ENCODE measurements around the gene ARHGDIB.

The ARHGDIB gene

DNA sequence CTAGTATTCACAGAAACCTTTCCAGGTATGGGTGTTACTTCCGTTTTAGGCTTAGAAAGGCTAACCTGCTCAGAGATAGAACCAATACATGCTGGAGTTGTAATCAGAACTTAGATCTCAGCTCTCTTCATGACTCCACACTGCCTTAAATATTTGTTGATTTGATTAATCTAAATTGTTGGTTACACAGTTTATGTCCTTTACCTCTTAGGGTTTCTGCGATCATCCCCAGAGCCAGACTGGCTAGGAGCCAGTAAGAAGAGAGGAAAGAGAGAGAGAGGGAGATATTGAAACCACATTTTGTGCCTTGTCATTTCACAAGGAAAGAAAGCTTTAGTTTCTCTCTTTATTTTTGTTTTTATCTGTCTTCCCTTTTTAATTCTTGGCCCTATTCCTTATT is 58.9 kb downstream of the ARHGDIB start:
- DNase-seq (ENCODE audit: extremely low read depth in 1 of 2, low read depth in 1 of 2), result no peak

DNA sequence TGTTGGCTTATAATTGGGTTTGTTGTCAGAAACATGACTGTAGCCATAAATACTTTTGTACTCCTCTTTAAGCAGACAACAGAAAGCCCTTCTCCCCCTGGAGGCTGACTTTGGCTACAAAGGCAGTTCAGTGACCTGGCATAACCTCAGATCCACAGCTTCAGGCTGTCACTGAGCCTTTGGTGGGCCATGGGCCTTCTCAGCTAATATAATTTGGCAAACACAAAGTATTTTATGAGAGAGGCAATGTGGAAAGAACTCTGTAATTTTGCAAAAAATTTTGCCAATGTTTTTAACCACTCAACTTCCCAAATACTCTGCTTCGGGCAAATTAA is 60.2 kb downstream of the ARHGDIB start:
- no peak for DNase-seq (ENCODE audit: extremely low read depth in 1 of 2, low read depth in 1 of 2)

DNA sequence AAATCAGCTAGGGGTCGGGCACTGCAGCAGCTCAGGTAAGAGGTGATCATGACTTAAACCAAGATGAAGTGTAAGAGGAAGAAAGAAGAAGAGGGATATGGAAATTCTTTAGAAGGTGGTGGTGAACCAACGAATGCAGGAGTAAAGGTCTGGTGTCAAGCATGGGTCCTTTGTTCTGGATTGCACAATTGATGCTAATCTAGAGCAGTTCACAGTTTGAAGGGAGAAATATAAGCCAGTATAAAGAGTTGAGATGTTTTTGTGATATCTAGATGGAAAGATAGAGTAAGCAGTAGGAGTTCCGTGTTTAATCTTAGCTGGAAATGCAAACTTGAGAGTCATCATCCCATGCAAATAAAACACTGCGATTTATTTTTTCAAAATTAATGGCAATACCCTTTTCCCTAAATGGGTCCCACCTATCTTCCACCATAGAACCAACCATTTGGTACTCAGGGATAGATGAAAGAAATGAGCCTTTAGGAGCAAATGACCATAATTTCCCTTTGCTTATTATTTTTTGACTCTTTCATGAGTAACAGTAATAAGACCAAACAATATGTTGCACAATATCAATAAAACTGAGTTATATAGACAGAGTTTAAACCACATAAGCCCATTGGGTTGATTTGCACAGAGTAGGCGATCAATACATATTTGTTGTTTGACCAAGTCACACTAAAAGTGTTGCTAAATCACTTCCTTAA is 60.7 kb downstream of the ARHGDIB start:
- DNase-seq (ENCODE audit: extremely low read depth in 1 of 2, low read depth in 1 of 2), result no peak

DNA sequence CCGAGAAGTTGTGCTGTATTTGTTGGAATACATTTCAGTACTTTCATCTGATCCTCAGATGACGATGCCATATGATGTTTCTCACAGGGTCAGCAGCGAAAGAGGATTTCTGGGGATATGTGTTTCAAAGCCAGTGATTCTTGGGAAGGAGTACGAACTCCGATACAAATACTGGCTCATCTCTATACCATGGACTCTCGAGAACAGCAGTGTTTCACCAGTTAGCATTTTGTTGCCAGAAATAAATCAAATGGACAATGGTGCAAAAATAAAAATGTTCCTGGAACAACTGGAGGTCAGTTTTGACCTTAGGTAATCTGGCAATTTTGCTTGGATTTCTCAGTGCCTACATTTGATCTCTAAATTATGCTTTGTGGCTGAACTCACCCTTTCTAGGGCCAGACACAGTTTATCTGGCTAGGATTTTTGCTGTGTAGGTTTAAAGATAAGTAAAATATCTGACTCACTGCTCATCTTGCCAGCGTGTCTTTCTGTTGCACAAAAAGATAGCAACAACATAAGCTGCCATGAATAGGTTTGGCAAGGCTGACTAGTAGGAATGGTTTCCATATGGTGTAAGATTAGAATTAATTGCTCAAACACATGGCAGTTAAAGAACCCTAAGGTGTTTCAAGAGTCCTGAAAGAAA is 64.8 kb downstream of the ARHGDIB start:
- no peak for DNase-seq (ENCODE audit: extremely low read depth in 1 of 2, low read depth in 1 of 2)

DNA sequence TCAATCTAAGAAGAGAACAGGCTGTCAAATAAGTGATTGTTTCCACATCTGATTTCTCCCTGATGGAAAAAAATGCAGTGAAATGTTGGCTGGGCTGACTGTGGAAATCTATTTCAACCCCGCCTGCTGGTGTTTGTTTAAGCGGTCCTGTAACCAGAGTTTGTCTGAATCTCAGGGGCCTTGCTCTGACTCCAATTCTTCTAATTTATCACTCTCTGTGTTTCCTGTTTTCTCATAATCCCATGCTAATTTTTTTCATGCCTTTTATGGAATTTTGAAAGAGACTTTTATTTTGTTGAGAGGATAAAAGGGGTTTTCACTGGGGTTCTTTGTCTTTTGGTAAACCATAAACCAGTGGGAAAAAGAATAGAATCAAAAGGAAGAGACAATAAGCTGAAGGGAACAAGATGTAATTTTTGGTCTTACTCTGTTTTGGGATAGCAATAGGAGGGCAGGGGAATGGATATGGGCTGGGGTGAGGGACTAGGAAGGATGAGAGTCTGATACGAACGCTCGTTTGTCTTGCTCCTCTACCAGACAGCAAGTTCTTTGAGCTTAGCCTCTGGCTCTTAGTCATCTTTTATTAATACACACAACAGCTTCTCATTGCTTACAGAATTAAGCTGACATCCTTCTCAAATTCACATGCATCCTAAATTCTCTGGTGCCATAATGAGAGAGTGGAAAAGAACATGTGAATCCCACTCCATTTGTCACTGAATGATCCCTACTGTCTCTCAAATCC is 67.7 kb downstream of the ARHGDIB start:
- no peak for DNase-seq (ENCODE audit: extremely low read depth in 1 of 2, low read depth in 1 of 2)

DNA sequence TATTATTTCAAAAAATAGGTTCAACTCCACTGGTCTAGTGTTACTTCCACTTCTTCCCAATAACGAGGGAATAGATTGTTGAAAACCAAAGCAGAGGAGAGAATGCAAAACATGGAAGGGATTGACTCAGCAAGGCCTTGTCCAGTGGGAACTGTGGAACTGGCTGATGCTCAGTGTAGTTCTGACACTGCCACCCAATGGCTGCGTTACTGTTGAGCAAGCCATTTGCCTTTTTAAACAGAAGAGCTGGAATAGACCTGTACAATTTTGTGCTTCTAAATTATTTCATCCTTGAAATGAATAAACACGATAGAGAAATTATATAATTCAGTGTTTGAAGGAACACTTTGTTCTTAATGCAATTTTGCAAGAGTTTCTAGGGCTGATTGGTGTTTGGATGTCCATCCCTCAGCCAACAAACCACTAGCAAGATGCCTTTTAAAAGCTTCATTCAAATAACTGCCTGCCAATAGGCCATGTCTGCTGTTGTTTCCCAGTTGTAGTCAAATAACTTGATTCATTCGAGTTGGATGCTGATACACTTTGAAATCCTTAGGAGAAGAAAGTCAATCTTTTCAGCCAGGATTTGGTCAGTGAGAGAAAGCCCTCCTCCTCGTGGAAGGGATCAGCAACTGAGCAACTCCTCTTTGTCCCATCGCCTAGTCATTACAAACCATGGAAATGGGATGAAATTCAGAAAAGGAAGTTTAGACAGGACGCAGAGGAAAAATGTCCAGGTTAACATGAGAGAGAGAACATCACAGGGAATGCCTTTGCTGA is 68.5 kb downstream of the ARHGDIB start:
- DNase-seq (ENCODE audit: extremely low read depth in 1 of 2, low read depth in 1 of 2), result no peak

Data from activated CD8-positive, alpha-beta memory T cell treated with anti-CD3 and anti-CD28 coated beads for 1 hour (primary cell).